Embryonic facial prominence (tissue), 1 donor: ENCODE data around the gene ERF.
A peak's percentile ranks its signal among the peaks of the same experiment; 100 is the strongest.

Source experiments
- DNase-seq: peaks from one replicate; pipeline ENCODE4 v3.0.0-alpha.2; 2016; ENCODE audit errors: extremely low spot score

The ERF gene

DNA sequence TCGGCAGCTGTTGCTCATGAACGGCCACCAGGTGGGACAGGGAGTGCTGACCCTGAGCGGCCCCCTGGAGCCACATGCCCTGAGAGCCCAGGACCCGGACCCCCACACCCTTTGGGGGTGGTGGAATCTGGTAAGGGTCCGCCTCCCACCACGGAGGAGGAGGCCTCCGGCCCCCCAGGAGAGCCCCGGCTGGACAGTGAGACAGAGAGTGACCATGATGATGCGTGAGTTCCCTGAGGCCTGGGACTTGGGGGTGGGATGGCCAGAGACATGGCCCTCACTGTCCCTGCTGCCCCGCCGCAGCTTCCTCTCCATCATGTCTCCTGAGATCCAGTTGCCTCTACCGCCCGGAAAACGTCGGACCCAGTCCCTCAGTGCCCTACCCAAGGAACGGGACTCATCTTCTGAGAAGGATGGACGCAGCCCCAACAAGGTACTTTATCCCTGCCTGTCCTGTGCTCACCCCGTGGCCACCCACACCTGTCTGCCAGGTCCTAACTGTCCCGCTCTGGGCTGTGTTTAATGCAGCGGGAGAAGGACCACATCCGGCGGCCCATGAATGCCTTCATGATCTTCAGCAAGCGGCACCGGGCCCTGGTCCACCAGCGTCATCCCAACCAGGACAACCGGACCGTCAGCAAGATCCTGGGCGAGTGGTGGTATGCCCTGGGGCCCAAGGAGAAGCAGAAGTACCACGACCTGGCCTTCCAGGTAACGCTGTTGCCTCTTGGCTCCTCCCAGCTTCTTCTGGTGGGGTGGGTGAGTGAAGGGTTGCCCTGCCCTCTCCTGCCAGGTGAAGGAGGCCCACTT, 32.3 kb upstream of the ERF start:
- no peak for DNase-seq

DNA sequence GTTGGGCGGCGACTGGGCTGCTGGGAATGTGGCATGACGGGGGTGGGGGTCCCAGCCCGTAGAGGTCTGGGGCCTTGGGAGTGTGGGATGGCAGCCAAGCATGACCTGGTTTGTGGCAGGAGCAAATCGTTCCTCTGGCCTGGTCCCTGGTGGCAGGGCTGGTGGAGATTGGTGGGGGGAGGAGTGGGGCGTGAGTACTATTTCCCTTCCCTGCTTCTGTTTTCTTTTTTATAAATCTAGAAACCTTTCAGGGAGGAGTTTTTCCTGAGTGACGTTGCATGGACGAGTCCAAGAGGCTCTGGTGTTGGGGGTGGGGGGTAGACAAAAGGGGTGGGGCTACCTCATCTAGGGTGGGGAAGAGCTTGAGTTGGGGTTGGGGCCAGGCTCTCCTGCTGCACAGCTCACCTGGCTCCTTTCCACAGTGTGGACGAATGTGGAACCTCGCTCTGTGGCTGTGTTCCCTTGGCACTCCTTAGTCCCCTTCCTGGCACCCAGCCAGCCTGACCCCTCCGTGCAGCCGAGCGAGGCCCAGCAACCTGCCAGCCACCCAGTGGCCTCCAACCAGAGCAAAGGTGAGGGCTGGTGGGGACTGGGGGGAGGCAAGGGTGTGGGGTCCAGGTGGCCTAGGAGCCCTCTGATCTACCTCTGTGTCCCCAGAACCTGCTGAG, 31.6 kb upstream of the ERF start:
- DNase-seq: no peak

DNA sequence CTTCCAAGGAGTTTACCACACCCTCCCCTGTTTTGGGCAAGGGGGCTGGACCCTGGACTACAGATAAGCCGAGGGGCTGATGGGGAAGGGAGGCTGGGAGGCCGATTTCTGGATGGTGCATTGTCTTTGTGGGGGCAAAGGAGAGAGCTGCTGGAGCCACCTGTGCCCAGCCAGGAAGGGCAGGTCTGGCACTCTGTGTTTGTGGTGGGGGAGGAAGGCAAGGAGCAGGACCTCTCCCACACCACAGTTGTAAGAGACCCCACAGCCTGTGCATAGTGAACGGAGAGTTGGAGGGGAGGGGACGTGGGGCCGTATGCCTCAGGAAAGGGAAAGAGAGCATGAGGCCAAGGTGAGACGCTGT, 31.0 kb upstream of the ERF start:
- no peak for DNase-seq

DNA sequence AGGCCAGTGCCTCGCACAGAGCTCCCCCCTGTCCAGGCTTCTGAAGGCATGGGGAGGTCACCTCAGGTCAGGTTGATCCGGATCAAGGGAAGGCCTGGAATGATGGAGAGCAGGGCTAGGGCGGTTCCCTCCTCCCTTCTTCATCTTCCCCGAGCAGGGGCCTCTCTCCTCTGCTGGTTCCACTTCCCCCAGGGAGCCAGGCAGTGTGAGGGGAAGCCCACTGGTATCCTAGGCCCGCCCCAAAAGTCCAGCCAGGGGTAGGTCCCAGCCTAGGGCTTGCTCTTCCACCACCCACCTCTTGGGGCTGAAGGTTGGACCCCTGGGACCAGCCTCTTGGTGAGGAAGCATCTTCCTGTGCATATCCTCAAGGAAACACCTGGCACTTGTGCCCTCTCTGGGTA, 30.6 kb upstream of the ERF start:
- DNase-seq: no peak

DNA sequence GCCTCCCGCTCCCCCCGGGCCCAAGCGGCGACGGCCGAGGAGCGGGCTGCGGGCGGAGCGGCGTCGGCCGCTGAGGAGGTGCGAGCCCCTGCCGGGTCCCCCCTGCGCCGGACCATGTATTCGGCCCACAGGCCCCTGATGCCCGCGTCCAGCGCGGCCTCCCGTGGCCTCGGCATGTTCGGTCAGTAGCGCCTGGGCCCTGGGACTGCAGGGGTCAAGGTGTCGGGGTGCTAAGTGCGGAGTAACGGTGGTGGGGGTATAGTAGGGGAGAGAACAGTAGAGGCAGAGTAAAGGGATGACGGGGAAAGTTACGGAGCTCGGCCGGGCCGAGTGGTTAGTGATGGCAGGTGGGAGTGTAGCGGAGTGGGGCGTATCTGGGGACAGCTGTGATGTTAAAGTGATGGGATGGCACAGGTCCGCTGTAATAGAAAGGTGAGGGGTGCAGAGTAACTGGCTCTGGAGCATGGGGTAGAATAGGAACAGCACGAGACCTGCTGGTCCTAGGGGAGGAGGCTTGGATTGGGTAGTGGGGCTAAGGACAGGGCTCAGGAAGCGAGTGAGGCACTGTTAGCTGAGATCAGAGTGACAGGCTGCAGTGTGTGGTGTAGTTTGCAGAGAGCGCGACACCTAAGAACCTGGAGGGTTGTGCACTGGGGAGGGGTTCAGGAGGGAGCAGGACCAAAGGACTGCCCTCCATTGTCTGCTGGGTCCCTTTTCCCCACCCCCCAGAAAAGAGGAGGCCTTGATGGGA, 29.8 kb upstream of the ERF start:
- DNase-seq: peak; percentile 10

DNA sequence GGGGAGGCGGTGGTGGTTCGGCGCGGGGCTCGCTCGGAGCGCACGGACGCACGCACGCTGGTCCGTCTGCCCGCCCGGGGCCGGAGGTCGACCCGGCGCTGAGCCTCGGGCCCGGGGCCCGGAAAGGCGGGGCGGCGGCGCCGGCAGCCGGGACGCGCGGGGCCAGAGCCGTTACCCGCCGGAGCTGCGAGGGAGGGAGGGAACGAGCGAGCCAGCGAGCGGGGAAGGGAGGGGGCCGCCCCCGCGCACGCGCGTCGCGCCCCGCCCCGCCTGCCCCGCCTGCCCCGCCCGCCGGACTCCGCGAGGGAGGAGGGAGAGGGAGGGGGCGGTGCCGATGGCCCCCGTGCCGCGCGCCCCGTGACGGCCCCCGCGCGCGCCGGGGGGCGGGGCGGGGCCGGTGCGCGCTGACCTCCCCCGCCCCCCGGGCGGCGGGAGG, 29.2 kb upstream of the ERF start:
- peak; percentile 33 for DNase-seq

DNA sequence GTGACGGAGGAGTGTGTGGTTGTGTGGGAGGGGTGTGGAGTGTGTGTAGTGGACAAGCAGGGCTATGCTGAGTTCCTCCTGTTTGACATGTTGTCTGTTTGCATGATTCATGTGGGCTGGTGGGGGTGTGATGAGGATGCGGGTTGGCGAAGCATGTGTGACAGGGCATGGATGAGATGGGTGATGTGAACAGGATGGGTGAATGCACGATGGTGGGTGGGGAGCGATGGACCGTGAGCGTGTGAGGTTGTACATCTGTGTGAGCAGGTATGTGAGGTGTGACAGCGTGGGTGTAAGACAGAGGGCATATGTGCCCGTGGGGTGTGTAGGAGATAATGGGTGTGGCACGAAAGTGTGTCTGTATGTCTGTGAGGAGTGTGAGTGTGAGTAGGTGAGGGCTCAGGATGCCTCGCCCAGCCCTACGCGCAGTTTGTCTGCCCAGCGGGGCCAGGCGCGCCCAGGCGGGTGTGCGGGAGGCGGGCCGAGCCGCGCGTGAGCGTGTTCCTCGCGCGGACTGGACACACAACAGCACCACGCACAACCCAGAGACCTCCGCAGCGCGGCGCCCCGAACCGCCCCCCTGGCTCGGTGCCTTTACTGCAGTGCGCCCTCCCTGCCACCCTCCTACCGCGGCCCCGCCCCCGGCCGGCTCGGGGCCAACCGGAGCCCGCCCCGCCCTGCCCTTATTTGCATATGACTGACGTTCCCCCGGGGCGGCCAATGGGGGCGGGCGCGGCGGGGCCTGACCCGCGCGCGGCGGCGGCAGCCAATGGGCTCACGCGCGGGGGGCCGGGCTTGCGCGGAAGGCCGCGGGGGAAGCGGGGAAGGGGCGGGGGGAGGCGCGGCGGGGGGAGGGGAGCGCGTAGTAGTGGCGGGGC, 28.5 kb upstream of the ERF start:
- peak; percentile 87 for DNase-seq

DNA sequence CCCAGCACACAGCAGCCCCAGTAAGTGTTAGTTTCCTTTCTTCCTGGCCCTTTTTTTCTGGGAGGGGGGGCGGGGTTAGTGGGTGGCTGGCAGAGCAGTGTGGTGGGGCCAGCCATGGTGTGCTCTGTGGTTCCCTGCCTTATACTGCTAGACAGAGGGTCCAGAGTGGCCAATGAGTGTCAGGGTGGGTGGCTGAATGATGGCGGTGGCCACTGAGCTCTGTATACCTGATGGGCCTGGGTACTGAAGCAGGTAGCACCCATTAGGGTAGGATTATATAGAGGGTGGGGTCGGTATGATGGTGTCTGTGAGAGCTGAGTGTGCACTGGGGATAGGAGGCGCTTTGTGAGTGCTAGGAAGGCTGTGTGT, 27.9 kb upstream of the ERF start:
- DNase-seq: peak; percentile 13

DNA sequence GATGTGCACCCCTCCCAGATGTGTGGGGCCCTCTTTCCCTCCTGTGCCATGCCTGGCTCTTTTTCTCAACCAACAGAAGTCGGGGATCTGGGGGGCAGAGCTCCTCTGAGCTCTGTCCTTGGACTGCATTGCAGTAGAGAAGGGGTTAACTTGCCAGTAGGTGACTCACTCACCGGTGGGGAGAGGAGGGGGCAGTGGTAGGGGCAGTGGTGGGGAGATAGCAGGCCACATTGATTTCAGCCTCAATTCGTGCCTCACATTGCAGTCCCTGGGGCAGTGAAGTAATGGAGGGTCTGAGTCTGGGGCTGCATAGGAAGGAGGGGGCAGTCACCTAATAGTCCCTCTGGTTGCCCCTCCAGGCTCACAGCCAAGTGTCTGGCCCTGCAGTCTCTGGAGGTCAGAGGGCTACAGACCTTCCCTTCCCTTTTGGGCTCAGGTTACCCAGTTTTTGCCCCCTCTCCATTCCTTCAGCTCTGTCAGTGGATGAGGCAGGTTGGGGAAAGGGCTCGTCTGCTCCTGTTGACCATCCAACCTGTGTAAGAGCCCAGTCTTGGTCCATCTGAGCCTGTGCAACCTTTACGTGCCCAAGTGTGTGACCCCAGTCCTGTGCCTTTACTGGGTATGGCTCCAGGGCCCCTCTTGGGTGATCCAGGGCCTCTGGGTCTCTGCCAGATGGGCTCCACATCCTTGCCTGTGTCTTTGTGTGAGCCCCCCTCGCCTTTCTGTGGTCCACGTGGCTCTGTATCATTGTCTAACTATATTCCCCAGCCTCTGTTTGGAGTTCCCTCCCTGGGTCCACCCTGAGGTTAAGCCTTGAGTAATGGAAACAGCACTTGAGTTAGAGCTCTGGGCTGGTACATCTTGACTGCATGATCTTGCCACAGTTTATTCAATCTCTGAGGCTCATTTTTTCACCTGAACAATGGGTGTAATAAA, 27.2 kb upstream of the ERF start:
- peak; percentile 9 for DNase-seq

DNA sequence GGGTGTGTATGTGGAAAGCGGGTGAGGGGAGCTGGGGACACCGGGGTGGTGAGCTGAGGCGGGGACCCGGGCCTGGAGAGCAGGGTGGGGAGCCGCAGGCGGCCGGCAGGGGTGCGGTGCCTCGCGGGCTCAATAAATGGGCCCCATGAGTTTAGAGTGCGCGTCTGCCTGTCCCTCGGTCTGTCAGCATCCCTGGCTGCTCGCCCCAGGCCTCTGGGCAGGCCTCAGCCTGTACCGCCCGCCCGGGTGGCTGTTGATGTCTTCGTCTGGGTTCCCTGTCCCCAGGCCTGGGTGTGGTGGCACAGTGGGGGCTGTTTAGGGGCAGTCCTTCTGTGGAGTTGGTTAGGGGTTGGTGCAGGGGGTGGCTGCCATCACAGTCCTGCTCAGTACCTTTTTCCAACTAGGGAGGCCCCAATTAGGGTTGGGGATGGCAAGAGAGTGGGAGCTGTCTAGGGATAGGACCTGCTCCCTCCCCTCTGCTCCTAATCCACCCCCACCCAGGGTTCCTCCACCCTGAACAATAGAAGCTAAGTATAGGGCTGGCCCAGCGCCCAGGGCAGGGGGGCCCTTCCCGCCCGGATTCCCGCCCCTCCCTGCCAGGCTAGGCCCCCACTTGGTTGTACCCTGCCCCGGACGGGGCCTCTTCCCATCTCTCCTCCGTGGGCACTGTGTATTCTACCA, 26.4 kb upstream of the ERF start:
- peak; percentile 79 for DNase-seq

DNA sequence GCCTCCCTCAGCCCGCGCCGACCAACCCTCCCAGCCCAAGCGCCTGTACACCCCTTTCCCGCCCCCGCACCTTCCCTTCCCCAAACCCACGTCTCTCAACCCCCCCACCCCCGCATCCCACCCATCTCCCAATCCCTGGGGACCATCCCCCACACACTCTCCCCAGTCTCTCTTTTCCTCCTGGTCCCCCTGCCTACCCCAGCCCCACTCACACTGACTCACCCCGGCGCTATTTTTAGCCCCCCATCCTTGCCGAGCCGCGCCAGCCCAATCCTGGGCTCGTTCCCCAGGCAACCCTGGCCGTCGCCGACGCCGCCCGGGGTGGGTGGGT, 25.9 kb upstream of the ERF start:
- DNase-seq: peak; percentile 70

DNA sequence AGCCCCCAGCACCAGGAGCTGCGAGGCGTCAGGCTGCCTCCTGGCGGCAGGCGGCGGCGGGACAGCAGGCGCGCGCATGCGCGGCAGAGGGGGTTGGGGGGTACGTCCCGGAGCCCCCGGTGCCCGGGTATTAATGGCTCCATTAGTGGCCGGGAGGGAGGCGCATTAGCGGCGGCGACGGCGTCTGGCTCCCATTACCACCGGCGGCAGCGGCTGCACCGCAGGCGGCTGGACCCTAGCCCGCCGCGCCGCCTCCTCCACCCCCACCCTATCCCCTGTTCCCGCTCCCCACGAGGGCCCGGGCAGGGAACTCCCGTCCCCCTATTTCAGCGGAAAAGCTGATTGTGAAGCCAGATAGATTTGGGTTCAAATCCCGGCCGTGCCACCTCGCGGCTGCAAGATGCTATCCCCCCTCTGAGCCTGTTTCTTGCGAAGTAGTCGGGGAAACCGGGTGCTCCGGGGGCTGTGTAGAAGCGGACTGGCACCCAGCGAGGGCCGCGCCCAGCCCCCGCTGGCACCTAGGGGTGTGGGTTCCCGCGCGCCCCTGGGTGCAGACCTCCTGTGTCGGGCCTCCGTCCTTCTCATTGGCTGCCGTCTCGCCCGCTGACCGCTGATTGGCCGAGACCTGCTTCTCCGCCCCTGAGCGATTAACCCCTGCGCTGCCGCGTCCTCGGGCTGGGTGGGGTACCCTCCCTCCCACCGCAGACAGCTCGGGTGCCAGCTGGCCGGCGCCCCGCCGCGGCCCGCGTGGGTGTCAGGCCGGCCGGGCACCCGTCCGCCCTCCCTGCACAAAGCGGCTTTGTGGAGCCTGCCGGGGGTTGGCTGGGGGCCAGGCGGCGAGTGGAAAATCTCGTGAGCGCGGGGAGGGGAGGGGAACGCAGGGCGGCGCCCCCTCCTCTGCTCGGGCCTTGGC, 25.2 kb upstream of the ERF start:
- peak; percentile 89 for DNase-seq

DNA sequence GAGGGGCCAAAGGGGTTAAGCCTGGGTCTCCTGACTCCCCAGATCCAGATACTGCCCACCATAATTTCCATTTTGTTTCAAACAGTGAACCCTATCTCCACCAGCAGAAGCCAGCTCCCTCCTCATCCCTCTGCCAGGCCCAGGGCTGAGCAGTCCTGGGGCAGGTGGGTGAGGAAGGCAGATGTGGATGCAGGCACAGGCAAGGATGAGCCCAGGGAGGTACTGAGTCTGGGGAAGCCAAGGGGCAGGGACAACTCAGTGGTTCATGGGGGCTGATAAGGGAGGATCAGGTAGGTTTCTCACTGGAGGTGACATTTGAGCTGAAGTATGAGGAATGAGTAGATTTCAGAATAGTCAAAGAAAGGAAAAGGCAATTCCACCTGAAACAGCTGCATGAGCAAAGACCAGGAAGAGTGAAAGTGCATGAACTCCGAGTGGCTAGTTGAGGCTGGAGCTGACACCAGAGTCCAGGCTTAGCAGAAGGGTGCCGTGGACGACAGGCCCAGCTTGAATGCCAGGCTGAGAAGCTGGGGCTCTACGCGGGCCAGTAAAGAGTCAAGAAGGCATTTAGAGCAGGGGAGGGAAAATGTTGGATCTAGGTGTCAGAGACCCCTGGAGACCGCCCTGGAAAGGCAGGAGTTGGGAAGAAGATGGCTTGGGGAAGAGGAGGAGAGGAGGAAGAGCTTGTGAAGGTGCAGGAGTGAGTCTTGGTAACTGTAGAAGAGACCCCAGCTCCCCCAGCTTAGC, 24.4 kb upstream of the ERF start:
- DNase-seq: no peak

DNA sequence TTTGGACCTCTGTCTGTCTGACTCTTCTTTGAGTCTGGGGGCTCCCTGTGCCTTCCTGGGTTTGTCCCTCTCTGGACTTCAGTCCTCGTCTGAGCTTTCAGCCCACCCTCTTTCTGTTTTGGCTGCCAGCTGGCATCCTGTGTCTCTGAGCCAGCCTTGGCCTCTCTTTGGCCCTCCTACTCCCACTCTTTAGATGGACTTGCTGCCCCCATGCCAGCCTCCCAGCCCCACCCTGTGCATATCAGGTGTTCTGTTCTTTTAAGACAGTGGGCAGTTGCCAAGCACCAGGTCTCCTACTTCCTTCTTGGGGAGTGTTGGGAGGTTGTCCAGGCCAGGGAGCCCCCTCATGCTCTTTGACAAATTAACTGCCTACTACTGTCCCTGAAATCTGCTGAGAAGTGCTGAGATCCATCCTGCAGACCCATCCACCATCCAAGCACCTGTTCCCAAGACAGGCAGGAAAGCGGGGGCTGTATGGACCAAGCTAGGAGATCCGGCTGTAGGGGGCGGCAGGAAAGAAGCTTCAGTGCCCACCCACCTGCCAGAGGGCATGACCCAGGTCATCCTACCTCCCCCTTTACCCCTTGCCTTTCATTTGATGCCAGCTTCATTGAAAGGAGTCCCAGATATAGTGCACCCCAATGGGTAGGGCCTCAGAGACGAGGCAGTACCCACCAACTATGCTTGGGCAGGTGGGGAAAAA, 23.7 kb upstream of the ERF start:
- no peak for DNase-seq

DNA sequence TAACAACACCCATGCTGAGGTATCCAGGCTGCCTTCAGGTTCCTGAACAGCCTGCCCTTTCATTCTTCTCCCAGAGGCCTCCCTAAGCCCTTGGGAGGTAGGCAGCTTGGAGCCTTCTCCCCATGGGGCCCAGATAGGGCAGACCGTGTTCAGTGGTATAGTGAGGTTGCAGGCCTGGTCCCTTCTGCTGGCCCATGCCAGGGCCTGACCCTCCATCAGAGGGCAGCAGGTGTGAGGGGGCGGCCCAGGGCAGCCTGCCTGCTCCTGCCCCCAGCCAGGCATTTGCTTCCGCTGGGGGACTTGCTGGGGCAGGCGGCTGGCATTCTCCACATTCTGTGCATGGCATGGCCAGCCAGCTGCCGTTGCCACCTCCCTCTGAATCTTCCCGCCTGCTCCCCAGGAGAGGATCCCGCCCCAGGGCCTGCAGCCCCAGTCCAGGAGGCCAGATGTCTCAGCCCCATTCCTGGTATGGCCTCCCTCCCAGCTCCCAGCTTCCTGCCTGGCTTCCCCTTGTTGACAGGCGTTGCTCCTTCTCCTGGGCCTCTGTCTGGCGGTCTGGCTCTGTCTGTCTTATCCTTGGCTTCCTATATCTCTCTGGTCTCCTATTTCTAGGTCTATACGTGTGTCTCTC, 23.0 kb upstream of the ERF start:
- no peak for DNase-seq

DNA sequence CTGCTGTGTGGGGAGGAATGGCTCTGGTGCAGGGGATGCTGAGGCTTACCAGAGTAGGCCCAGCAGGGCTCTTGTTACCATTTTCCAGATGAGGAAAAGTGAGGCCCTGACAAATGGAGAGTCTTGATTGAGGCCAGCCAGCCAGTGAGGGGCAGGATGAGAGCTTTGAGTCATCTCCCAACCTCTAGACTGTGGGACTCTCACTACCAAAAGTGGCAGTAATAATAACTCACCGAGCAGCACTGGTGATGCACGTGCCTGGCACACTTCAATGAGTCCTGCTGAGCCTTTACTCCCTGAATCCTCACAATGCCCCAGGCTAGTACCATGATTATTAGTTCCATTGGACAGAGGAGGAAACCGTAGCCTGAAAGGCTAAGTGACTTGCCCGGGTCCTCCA, 21.9 kb upstream of the ERF start:
- no peak for DNase-seq

DNA sequence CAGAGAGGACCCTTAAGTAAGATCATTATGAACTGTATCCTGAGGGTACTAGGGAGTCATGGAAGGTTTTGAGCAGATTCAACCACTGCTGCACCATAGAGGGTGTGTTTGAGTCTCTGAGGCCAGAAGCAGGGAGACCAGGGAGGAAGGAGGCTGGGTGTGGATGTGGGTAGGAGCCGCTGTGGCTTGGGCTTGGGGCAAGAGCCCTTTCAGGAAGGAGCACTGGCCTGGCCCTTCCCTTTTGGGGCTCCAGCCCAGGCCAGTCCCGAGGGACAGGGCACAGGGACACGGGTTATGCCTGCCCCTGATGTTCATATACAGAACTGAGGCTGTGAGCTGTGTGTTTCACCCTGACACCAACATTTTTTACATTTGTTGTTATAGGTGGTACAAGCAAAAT, 21.4 kb upstream of the ERF start:
- DNase-seq: no peak
